ENCODE data around the gene ATRNL1.

ATRNL1 gene

DNA sequence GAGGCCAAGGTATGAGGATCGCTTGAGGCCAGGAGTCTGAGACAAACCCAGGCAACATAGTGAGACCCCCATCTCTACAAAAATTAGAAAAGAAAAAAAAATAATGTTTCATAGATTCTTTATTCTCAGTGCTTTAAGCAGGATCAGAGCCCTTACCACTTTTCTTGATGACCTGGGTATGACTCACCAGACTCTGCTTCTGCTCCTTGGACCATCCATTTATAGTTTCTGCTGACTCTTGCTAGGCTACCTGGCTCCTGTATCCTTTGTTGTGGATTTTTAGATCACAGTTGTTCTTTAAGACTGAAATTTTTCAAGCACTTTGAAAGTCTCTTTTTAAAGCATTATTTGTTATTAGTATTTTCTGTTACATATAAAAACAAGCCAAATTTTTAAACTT lies 768.7 kb downstream of the ATRNL1 start:
- H3K9me3 ChIP-seq (ENCODE audit: low read length), result no peaks in the 10 kb centered on the region
- no peaks in the 10 kb centered on the region for H3K27me3 ChIP-seq (ENCODE audit: insufficient read depth, low read length)
- no peaks in the 10 kb centered on the region for H3K4me1 ChIP-seq (ENCODE audit: insufficient read depth, low read length, severe bottlenecking)
- no peaks in the 10 kb centered on the region for H3K36me3 ChIP-seq (ENCODE audit: insufficient read depth, low read length)
- H3K79me2 ChIP-seq (ENCODE audit: insufficient read depth, low read length), result no peaks in the 10 kb centered on the region
- TF ChIP-seq EZH2 (IDR thresholded peaks at IDR 0.05; ENCODE audit: borderline replicate concordance, low read length) (no peak), CTCF (IDR thresholded peaks at IDR 0.05; ENCODE audit: low read length) (no peak)
- H3K4me2 ChIP-seq (ENCODE audit: low read length), result no peak overlapping the region
- no peaks in the 10 kb centered on the region for H3F3A ChIP-seq (ENCODE audit: insufficient read depth, low read length)
- H4K20me1 ChIP-seq (ENCODE audit: insufficient read depth, low read length), result no peaks in the 10 kb centered on the region
- no peak overlapping the region for H3K4me3 ChIP-seq (ENCODE audit: low read depth, low read length, poor library complexity, severe bottlenecking)
- no peak overlapping the region for H3K9ac ChIP-seq (ENCODE audit: low read length)
- no peaks in the 10 kb centered on the region for H3K9me2 ChIP-seq (ENCODE audit: low read depth, low read length)
- H2AFZ ChIP-seq (ENCODE audit: low read length), result no peak overlapping the region
- H3K27ac ChIP-seq (ENCODE audit: low read depth, low read length, poor library complexity, severe bottlenecking), result no peak overlapping the region

DNA sequence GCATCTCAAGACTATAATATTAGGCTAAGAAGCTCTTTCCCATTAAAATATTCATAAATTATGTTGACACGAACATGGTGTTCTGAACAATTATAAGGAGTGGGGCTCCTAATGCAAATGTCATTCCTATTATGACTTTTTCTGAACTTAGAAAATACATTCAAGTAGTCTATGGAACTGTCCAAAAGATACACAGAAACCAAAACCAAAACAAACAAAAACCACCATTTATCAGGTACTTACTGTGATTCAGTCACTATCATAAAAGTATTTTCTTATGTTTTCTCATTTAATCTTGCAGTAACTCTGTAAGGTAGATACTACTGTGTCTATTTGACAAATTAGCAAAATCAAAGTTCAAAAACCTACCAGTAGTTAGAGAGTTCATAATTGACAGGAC lies 773.0 kb downstream of the ATRNL1 start:
- no peaks in the 10 kb centered on the region for H3K9me3 ChIP-seq (ENCODE audit: low read length)
- no peaks in the 10 kb centered on the region for H3K9me2 ChIP-seq (ENCODE audit: low read depth, low read length)
- no peaks in the 10 kb centered on the region for H4K20me1 ChIP-seq (ENCODE audit: insufficient read depth, low read length)
- H2AFZ ChIP-seq (ENCODE audit: low read length), result no peak overlapping the region
- H3K9ac ChIP-seq (ENCODE audit: low read length), result no peak overlapping the region
- H3K27ac ChIP-seq (ENCODE audit: low read depth, low read length, poor library complexity, severe bottlenecking), result no peak overlapping the region
- H3K4me3 ChIP-seq (ENCODE audit: low read depth, low read length, poor library complexity, severe bottlenecking), result no peak overlapping the region
- H3K4me2 ChIP-seq (ENCODE audit: low read length), result no peak overlapping the region
- no peaks in the 10 kb centered on the region for H3K36me3 ChIP-seq (ENCODE audit: insufficient read depth, low read length)
- H3K4me1 ChIP-seq (ENCODE audit: insufficient read depth, low read length, severe bottlenecking), result no peaks in the 10 kb centered on the region
- H3K79me2 ChIP-seq (ENCODE audit: insufficient read depth, low read length), result no peaks in the 10 kb centered on the region
- TF ChIP-seq EZH2 (IDR thresholded peaks at IDR 0.05; ENCODE audit: borderline replicate concordance, low read length) (no peak), CTCF (IDR thresholded peaks at IDR 0.05; ENCODE audit: low read length) (no peak)
- H3K27me3 ChIP-seq (ENCODE audit: insufficient read depth, low read length), result no peaks in the 10 kb centered on the region
- no peaks in the 10 kb centered on the region for H3F3A ChIP-seq (ENCODE audit: insufficient read depth, low read length)

DNA sequence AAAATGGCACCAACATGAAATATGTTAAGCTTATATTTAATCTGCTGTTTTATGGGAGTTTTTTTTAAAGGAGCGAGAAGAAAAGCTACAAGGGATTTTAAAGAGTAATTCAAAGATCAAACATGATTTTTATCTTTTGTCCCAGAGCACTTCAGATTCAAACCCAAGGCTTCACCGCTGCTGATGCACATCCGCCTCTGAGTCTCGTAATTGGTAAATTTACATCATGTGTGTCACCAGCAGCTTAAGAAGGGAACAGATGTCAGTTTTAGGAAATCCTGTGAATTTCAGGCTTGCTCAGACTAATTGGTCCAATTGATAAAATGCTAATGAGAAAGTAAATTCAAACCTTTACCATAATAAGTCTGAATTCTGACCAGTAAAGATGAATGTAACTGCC lies 773.5 kb downstream of the ATRNL1 start:
- H3K9me3 ChIP-seq (ENCODE audit: low read length), result no peaks in the 10 kb centered on the region
- no peak overlapping the region for H3K4me3 ChIP-seq (ENCODE audit: low read depth, low read length, poor library complexity, severe bottlenecking)
- no peaks in the 10 kb centered on the region for H3K79me2 ChIP-seq (ENCODE audit: insufficient read depth, low read length)
- H3K4me1 ChIP-seq (ENCODE audit: insufficient read depth, low read length, severe bottlenecking), result no peaks in the 10 kb centered on the region
- H3K27me3 ChIP-seq (ENCODE audit: insufficient read depth, low read length), result no peaks in the 10 kb centered on the region
- no peaks in the 10 kb centered on the region for H3K9me2 ChIP-seq (ENCODE audit: low read depth, low read length)
- H3F3A ChIP-seq (ENCODE audit: insufficient read depth, low read length), result no peaks in the 10 kb centered on the region
- no peaks in the 10 kb centered on the region for H3K36me3 ChIP-seq (ENCODE audit: insufficient read depth, low read length)
- no peak overlapping the region for H3K27ac ChIP-seq (ENCODE audit: low read depth, low read length, poor library complexity, severe bottlenecking)
- H3K9ac ChIP-seq (ENCODE audit: low read length), result no peak overlapping the region
- H4K20me1 ChIP-seq (ENCODE audit: insufficient read depth, low read length), result no peaks in the 10 kb centered on the region
- no peak for TF ChIP-seq CTCF (IDR thresholded peaks at IDR 0.05; ENCODE audit: low read length)
- no peak for TF ChIP-seq EZH2 (IDR thresholded peaks at IDR 0.05; ENCODE audit: borderline replicate concordance, low read length)
- H3K4me2 ChIP-seq (ENCODE audit: low read length), result no peak overlapping the region
- H2AFZ ChIP-seq (ENCODE audit: low read length), result no peak overlapping the region

All from OCI-LY1 (cell line).